HT-29 (cell line): ENCODE data around the gene ARHGAP9. TPM values are rescaled to one million over a fixed set of nuclear protein-coding genes. Genes with fewer than 3 reads are reported as not detected.
A peak's percentile ranks its signal among the peaks of the same experiment; 100 is the strongest.
"Not testable (repeated sequence)": the region's sequence is repeated elsewhere in the genome, so short reads cannot be mapped to it uniquely, and the experiment has no call there.

Experiments
- DNase-seq: peaks from one replicate; pipeline ENCODE4 v3.0.0-alpha.2; 2015; ENCODE audit warnings: low spot score
- total RNA-seq: library from RNA; depleted of rRNA; stranded (reverse); fragments of >200 nt; shearing (Covaris generic); gene quantifications from 2 replicates; pipeline ENCODE4 v1.2.3, GENCODE V29; 2014

Gene ARHGAP9
- total RNA-seq, 1 experiment from 2014 or later = 1.5 TPM

- DNase-seq = peak; percentile 94
Measured at GRCh38 chr12:57459055-57459749, 20.5 kb downstream of the ARHGAP9 start.

GRCh38 chr12:57458665-57459054, 21.0 kb downstream of the ARHGAP9 start:
- DNase-seq = no peak

GRCh38 chr12:57456737-57457490, 22.8 kb downstream of the ARHGAP9 start:
- DNase-seq = no peak

- DNase-seq = peak; percentile 63
Measured at GRCh38 chr12:57456145-57456700, 23.4 kb downstream of the ARHGAP9 start.

GRCh38 chr12:57455374-57456144, 24.1 kb downstream of the ARHGAP9 start:
- no peak for DNase-seq

GRCh38 chr12:57454566-57455373, 24.9 kb downstream of the ARHGAP9 start, which contains the start of gene INHBE:
Gene INHBE (plus strand): TSS chr12:57455307. CDS start chr12:57455537, 230 bp downstream.
- peak; percentile 22 for DNase-seq

- no peak for DNase-seq
Measured at GRCh38 chr12:57454213-57454565, 25.5 kb downstream of the ARHGAP9 start.

GRCh38 chr12:57452937-57453509, 26.6 kb downstream of the ARHGAP9 start:
- peak; percentile 83 for DNase-seq

- DNase-seq = no peak
Measured at GRCh38 chr12:57452181-57452936, 27.3 kb downstream of the ARHGAP9 start.

- DNase-seq = no peak
Measured at GRCh38 chr12:57451233-57451778, 28.4 kb downstream of the ARHGAP9 start.

- DNase-seq = no peak
Measured at GRCh38 chr12:57450057-57450456, 29.6 kb downstream of the ARHGAP9 start.

- DNase-seq = no peak
Measured at GRCh38 chr12:57449375-57449774, 30.3 kb downstream of the ARHGAP9 start.

GRCh38 chr12:57448669-57449068, 31.0 kb downstream of the ARHGAP9 start:
- DNase-seq = no peak

GRCh38 chr12:57446292-57446960, 33.2 kb downstream of the ARHGAP9 start:
- no peak for DNase-seq

GRCh38 chr12:57444744-57445143, 34.9 kb downstream of the ARHGAP9 start:
- no peak for DNase-seq

- DNase-seq = not testable (repeated sequence)
Measured at GRCh38 chr12:57444337-57444736, 35.3 kb downstream of the ARHGAP9 start.

- DNase-seq = no peak
Measured at GRCh38 chr12:57441846-57442427, 37.7 kb downstream of the ARHGAP9 start.

- DNase-seq = not testable (repeated sequence)
Measured at GRCh38 chr12:57441393-57441792, 38.3 kb downstream of the ARHGAP9 start.
